NCI-H526 treated with DMSO at 0.1 percent for 48 hours (cell line): ENCODE data around the gene TCN2.
A peak's percentile ranks its signal among the peaks of the same experiment; 100 is the strongest.
"Not testable (repeated sequence)": the region's sequence is repeated elsewhere in the genome, so short reads cannot be mapped to it uniquely, and the experiment has no call there.

Experiments used
- DNase-seq: peaks from one replicate; lab custom pipeline; 2025; lab: John Stamatoyannopoulos, UW

TCN2 gene

DNA sequence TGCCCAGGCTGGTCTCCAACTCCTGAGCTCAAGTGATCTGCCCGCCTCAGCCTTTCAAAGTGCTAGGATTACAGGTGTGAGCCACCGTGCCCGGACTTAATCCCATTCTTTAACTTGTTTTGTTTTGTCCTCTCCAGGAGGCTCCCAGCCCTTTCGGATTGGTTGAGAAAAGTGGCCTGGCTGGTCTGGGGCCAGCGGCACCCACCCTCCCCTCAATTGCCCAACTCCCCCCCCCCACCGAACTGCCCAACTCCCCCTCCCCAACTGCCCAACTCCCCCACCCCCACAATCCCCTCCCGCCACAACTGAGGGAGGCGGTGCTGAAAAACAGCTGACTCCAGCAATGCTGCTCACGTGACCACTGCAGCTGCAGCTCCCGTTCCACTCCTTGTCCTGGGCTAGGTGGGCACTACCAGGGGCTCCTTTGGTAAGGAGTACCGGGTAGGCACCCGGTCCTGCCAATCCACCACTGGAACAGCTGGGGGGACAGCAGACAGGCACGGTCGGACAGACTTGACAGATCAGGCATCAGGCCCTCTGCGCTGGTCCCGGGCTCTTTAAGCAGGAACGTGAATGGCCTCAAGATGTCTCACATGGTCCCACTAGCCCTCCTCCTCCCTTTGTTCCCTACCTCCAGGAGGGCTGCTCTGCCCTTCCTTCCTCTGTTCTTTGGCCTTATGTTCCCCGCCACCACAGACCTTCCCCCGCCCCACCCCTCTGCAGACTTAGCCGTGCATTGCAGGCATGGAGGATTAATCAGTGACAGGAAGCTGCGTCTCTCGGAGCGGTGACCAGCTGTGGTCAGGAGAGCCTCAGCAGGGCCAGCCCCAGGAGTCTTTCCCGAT is at the start of gene TCN2:
Gene TCN2 (plus strand): TSS at position 720 of the 845 bp plus-strand sequence. CDS start 158 bp downstream, outside the sequence.
- peak; percentile 40 for DNase-seq

DNA sequence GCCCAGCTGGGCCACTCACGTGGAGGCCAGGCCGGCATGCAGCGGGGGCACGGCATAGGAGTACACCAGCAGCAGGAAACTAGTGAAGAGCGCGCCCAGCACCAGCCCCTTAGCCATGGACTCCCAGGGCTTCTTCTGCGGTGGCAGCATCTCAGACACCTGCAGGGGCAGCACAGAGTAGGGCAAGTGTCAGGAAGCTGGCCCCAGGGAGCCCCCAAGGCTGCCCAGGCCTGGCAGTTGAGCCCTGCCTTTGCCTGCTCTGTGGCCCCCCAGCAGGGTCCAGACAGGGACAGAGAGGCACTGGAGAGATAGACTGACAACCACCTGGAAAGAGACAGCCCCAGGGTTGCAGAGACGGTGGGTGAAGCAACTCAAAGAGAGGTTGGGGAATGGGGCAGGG is 49.7 kb upstream of the TCN2 start:
- no peak for DNase-seq

DNA sequence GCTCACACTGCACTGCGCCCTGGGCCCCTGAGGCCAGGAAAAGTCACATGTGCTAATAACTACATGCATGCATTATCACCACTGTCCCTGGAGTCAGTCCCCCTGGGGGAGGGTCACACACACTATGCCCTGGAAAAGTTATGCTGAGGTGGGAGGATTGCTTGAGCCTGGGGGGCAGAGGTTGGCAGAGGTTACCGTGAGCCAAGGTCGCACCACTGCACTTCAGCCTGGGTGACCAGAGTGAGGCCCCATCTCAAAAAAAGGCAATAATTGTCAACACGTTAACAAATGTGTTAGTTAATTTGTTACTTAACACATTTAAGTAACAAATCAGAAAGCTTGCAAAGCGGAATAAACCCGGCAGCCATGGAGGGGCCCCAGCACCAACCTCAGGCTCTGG is 47.1 kb upstream of the TCN2 start:
- no peak for DNase-seq

DNA sequence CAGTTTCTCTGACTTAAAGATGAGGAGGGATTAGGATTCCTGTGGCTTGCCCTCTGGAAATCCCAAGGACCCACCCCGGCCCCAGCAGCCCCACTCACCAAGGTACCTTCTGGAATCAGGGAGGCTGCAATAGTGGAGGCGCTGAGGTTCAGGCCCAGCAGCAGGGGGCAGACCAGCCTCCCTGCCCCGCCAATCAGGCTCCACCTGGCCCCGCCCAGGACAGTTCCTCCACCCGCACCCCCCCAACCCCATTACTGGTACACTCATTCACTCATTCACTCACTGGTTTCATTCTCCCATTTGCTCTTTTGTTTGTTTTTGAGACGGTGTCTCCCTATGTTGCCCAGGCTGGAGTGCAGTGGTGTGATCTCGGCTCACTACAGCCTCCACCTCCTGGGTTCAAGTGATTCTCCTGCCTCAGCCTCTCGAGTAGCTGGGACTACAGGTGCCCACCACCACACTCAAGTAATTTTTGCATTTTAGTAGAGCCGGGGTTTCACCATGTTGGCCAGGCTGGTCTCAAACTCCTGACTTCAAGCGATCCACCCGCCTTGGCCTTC is 46.3 kb upstream of the TCN2 start:
- not testable (repeated sequence) for DNase-seq

DNA sequence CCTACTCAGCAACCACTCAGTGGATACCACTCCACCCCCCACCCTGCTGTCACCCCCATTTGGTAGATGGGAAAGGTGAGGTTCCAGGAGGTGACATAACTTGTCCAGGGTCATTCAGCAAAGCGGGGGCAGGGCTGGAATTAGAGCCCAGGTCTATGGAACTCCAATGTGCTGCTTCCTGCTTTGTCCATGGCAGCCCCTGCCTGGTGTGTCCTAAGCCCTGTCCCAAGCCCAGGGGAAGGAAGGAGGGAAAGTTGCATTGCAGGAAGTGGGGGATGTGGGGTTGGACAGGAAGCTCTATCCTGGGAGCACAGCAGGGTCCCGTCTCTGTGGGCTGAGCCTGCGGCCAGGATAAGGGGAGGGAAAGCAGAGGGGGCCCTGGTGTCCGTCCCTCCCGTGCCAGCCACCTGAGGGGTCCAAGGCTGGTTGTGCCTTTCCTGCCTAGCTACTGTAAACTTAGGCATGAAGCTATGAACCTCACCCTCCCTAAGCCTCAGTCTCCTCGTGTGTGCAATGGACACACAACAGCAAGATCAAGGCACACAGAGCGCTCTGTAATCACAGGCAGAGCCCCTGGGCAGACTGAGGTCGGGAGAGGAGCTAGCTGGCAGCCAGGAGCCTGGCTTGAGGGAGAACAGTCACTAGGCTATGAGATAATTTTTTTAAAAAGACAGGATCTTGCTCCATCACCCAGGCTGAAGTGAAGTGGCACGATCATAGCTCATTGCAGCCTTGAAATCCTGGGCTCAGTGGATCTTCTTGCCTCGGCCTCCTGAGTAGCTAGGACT is 45.4 kb upstream of the TCN2 start:
- no peak for DNase-seq

DNA sequence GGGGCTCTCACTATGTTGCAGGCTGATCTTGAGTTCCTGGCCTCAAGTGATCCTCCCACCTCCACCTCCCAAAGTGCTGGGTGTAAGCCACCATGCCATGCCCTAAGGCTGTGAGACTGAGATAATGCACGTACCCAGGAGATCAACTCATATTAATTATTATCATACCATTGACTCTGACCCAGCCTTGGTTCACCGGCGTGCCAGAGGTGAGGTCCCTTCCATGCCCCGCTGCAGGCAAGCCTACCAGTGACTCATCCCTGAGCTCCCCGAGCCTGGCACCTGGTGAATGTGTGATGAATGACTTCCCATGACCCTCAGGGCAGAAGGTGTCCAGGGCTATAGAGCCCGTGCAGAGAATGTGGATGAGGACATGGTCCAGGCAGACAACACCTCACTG is 44.6 kb upstream of the TCN2 start:
- no peak for DNase-seq

DNA sequence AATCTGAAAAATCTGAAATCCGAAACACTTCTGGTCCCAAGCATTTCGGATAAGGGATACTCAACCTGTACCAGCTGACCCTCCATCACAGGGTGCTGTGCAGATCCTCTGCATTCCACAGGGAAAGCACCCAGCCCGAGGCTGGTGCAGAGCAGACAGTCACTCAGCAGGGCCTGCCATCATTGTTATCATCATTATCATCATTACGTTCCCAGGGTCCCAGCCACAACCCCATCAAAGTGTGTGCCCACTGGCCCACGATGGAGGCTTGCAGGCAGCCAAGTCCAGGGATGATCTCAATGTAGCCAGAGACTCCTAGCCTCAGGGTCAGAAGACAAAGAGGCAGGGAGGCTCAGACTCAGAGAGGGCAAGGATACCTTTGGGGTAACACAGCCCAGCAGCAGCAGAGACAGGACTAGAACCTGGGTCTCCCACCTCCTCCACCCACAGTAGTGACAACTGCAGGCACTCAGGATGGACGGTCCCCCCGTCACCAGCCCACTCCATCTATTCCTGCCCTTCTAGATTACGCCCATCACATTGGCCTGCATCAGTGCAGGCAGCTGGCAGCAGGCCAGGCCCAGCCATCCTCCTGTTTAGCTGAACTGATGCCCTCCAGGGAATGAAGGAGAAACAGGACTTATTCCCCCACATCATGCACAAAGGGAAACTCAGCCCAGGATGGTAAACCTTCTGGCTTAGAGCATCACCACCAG is 42.8 kb upstream of the TCN2 start:
- no peak for DNase-seq

DNA sequence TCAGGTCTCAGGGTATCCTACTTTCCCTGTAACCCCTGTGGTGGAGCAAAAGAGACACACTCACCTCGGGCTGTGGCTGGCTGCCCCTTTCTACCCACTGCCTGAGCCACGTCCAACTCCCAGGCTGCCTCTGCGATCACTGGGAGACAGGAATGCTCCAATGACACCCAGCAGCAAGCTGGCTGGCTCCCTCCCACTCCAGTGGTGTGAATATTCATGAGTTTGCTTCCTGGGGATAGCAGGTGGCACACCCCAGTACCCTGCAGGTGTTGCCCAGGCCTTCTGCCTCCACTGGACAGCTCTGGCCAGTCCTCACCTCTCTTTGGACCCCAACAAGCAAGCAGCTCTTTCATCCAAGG is 42.2 kb upstream of the TCN2 start:
- DNase-seq, result no peak

DNA sequence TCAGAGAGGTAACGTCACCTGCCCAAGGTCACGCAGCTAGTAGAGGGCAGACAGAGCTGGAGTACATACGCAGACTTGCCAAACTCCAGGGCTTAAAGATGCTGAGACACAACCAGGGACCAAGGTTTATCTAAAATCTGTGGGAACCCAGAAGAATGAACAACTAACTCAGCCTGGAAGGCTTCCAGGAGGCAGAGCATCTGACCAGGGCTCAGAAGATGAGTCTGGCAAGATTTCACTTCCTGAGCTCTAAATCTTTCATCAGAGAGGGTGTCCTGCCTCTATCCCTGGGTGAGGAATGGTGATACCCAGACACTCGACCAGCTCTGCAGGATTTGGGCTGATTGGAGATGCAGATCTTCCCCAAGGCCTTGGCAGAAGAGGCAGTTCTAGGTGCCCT is 41.6 kb upstream of the TCN2 start:
- no peak for DNase-seq

DNA sequence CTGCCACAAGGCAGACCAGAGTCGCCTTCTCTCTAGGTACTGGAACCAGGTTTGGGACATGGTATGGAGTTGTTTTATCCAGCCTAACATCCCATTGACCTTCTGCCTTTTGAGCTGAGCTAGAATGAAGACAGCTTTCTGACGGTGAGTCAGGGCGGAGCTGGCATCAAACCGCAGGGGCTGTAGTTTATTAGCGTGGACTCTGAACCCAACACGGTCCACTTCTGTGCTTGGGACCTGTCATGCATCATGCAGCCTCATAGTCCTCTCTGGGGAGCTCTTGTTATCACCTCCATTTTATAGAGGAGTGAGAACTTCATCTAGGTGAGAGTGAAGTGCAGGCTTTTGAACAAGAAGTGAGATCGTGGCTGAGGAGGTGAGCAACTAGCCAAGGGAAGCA is 40.8 kb upstream of the TCN2 start:
- DNase-seq, result no peak

DNA sequence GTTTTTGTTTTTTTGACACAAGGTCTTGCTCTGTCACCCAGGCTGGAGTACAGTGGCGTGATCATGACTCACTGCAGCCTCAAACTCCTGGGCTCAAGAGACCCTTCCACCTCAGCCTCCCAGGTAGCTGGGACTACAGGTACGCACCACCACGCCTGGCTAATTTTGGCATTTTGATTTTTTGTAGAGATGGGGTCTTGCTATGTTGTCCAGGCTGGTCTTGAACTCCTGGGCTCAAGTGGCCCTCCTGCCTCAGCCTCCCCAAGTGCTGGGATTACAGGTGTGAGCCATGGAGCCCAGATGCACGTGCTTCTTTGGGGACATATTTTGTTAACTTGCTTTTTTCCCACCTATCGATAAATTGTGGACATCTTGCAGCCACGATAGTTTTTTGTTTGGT is 39.7 kb upstream of the TCN2 start:
- DNase-seq, result not testable (repeated sequence)

DNA sequence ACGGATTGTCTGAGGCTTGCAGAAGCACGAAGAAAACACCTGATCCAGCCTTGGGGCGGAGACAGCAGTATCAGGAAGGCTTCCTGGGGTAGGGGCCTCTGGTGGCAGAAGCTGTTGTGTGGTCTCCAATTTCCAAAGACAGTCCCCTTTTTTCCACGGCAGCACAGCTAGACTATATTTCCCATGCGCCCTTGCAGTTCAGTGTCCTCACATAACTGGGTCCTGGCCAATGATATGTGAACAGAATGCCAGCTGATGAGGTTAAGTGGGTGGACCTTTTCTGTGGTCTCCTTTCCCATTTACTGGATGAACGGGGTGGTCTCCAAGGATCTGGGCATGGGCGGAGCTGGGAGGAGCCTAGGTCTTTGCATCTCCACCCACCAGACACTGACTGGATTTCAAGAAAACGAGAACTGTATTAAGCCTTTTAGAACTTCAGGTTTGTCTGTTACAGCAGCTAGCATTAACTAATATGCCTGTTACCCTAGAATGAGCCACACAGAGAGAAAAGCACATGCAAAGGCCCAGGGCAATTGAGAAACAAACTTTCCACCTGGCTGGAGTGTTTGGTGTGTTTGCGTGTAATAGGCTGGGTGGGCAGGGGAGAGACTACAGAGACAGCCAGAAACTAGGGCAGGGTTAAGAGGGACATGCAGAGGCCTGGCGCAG is 38.7 kb upstream of the TCN2 start:
- no peak for DNase-seq

DNA sequence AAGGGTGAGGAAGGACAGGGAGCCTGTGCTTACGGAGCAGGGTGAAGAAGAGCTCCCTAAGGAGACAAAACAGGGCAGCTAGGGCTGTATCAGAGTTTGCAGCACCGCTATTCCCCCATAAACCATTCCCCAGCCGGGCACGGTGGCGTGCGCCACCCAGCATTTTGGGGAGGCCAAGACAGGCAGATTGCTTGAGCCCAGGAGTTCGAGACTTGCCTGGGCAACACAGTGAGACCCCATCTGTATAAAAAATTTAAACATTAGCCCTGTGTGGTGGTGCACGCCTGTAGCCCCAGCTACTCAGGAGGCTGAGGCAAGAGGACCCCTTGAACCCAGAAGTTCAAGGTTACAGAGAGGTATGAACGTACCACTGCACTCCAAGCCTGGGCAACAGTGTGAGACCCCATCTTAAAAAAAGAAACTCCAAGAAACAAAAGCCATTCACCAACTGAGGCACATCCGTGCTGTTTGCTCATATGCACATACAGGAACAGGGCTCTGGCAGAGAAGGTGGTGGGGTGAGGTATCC is 37.2 kb upstream of the TCN2 start:
- DNase-seq, result no peak

DNA sequence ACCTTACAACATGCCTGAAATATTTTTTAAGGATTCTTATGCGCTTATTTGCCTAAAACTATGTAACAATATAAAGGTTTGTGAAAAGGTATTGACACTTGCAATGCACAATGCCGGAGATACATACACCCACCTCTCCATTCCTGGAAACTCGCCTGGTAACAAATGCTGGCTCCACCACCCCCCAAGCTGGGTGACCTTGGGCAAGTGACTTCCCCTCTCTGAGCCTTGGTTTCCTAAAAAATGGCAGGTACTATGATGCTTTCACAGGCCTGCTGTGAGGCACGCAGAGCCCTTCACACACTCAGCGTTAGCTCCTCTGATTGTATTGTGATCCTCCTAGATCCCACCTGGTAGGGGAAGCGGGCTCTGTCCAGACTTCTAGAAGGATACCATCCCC is 34.8 kb upstream of the TCN2 start:
- no peak for DNase-seq

DNA sequence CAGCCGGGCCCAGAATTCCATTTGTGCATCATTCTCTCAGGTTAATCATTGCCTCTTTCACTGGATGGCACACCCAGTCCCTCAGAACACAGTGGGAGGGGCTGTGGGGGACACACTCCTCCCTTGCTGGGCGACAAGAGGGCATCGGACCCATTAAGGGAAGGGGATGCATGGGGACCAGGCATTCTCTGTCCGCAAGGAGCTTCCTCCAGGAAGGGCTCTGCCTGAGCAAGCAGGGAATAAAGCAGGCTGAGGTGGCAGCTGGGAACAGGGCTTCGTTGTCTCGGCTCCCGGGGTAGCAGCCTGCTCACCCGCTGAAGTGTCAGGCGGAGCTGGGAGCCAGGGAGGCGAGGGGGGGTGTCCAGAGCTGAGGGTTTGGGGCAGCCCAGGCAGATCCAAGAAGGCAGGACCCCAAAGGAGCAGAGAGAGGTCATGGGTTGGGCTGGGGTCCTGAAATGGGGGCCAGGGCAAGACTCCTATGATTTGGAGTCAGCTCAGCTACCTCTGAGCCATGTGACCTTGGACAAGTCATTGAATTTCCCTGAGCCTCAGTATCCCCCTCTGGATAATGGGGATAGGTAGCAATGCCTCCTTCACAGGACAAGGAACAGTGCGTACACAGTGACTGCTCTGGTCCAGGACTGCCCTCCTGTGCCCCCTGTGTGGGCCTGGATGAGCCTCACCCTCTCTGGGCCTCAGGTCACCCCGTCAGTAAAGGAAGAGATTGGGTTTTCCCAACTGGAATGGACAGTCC is 34.0 kb upstream of the TCN2 start:
- no peak for DNase-seq

DNA sequence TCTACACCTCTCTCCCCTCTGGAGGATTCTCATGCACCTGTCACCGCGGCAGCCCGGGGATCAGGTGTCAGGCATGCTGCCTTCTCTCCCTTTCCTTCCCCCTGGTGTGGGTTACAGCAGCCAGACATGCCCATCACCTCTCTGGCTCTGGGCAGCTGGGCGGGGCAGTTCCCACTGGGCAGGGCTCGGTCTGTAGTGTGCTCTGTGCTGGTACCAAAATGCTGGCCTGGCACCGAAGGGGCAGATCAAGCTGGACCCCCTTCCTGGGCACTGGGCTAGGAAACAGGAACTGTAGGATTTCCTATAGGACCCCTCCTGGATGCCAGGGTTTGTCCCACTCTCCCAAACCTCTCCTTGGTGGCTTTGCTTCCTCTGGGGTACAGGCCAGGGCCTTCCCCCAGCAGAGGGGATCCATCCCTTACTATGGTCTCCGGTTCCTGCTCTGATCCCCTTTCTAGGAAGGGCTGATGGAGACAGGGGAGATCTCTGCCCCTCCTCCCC is 33.3 kb upstream of the TCN2 start:
- peak; percentile 60 for DNase-seq

DNA sequence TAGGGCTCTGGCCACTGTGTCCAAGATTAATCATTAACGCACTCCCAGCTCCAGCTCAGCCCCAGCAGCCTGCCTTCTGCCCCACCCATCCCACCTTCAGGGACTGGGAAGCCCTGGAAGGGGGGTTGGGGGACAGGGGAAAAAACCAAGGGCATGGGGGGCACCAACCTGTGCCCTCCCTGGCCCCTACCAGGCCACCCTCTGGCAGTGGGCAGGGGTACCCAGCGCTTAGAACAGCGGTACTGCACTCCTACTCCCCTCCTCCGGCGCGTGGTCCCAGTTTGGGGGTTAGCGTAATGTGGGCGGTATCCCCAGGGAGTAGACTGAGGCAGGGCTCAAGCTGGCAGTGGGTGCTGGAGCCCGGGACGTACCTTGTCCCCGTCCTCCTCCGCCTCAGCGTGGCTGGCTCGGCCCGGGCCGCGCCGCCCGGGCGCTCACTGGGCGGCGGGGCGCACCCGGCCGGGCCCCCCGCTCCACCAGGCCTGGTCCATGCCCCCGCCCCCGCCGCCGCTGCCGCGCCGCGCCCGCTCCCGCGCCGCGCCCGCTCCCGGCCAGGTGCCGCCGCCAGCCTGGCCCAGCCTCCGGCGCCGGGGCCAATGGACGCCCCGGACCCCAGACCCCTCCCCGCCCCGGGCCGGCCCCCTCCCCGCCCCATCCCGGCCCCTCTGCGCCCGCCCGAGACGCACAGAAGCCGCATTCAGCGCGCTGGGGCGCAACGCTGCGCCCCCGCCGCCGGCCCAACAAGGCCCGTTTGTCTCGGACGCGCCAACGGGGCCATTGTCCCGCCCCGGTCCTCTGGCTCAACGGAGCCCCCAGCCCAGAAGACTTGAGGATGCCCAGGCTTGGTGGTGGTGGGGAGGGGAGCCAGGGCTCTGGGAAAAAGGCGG is 32.6 kb upstream of the TCN2 start, which contains the start of gene GAL3ST1:
Gene GAL3ST1 (minus strand): TSS at position 571 of the 887 bp plus-strand sequence. CDS start 17,273 bp downstream, outside the sequence.
- DNase-seq, result peak; percentile 51

DNA sequence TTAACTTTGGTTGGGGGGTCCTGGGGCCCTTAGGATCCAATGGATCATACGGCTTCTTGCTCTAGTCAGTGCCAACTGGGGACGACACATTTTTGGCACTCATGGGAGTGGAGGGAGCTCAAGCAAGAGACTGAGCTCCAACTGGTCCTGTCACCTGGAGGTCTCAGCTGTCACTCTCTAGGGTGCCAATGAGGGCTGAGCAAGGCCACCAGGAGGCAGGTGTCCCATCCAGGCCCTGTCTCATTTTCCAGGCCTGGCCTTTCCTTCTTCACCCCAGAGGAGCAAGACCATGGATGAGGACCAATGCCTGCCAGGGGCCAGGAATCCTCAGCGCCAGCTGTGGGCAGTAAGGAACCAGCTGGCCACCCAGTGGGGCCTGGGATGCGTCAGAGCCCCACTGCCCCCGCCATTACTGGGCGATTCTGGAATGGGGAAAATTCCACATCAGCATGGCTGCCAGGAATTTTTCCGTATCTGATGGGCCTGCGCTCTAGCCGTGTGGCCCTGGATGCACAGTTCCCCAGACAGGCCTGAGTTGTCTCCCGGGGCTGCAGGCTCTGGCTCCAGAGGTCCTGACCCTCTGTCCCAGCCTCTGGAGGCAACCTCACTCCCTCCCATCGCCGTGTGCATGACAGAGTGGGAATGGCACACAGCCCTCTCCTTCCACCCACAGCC is 31.8 kb upstream of the TCN2 start:
- no peak for DNase-seq

DNA sequence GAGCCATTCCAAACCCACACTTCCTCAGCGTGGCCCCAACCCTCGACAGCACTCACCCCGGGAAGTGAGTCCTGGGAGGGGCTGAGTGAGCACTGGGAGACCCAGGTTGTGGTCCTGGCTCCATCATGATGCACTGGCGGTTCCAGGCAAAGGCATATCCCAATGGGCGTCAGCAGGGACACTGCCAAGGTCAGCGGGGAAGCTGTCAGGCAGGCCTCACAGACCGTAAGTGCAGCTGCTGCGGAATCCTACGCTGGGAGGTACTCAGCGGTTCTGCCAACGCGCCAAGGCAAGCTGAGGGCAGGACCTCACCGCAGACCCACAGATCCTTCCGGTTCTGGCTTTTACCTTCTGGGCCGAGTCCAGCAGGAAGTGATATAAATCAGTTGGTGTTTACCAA is 31.1 kb upstream of the TCN2 start:
- no peak for DNase-seq
